ENCODE measurements around the gene RAVER1. TPM values are rescaled to one million over a fixed set of nuclear protein-coding genes. Genes with fewer than 3 reads are reported as not detected.
"Not testable (repeated sequence)": the region's sequence is repeated elsewhere in the genome, so short reads cannot be mapped to it uniquely, and the experiment has no call there.

RAVER1 gene
- total RNA-seq (10 to 100 TPM; 33.1 to 45.1 (median 40.3) TPM), polyA plus RNA-seq (10 to 100 TPM in 1 of 3 donors, 1 to 10 TPM in 2; 4.8 to 18.8 (median 5.8) TPM)
- long read RNA-seq, donor 1, partial matches to known transcripts = 0 of 2 reads
- long read RNA-seq, donor 1, other reads (novel, unspliced or antisense) = 0 of 2 reads
- long read RNA-seq, donor 2, transcript RAVER1-208 (13 exons, 3,501 nt) = major isoform, 5 of 5 reads
- long read RNA-seq, donor 2, partial matches to known transcripts = 0 of 5 reads
- long read RNA-seq, donor 2, other reads (novel, unspliced or antisense) = 0 of 5 reads

- peak within 1 kb of the TSS; percentile 87 to 95 (median 92) for H3K27ac ChIP-seq
These were observed at the start of gene RAVER1 for GRCh38 chr19:10332965-10333757. RAVER1 (minus strand) TSS chr19:10333529; CDS start chr19:10333507, 22 bp downstream.

GRCh38 chr19:10383223-10383499 lies 49.8 kb upstream of the RAVER1 start:
- 85 to 92% (median 89%) methylated on average over 8 of the region's 8 CpGs for WGBS, 5 donors
- H3K4me3 ChIP-seq; H3K9me3 ChIP-seq; H3K27me3 ChIP-seq (replicated peaks in 1 of 7); DNase-seq; intact Hi-C loops (cut with DNase I; ENCODE audit: low total_unique reads): not testable (repeated sequence)
- peaks cover 10 to 47% (median 28%) of the 10 kb centered on the region in 6 donors for H3K4me1 ChIP-seq
- peak overlapping the region in 2 of 8 donors; percentile 18 to 48 for H3K27ac ChIP-seq
- peaks cover 0 to 11% (median 5%) of the 10 kb centered on the region in 6 donors for H3K36me3 ChIP-seq

More at GRCh38 chr19:10332965-10333757, at the start of gene RAVER1:
- intact Hi-C loops (cut with DNase I; ENCODE audit: low total_unique reads) = loop anchor here (10.0 kb wide), 1 partner anchor 58 kb away; the partner anchor contains the start of gene ICAM1
- TF ChIP-seq POLR2A (IDR thresholded peaks at IDR 0.05) (peak in 1 of 3 donors; percentile 11), POLR2AphosphoS5 (IDR thresholded peaks at IDR 0.05) (peak; percentile 94 to 97 (median 95)), CTCF (IDR thresholded peaks at IDR 0.05 in 8 of 11, conservative IDR thresholded peaks at IDR 0.05 in 3 of 11) (peak in 2 of 11 experiments; percentile 24 to 31)
- Histone ChIP-seq H3K36me3 (peaks cover 0 to 66% (median 40%) of the 10 kb centered on the region in 6 donors), H3K4me1 (peaks cover 12 to 74% (median 42%) of the 10 kb centered on the region in 6 donors), H3K27me3 (replicated peaks in 1 of 7) (no peaks in the 10 kb centered on the region), H3K9me3 (no peaks in the 10 kb centered on the region), H3K4me3 (peak within 1 kb of the TSS; percentile 58 to 91 (median 82))
- DNase-seq = peak; percentile 99
- 0 to 1% (median 1%) methylated on average over 54 to 82 of the region's 82 CpGs for WGBS, 5 donors

GRCh38 chr19:10380313-10381102 lies 47.2 kb upstream of the RAVER1 start, which contains the start of gene TYK2:
TYK2 (minus strand) TSS chr19:10380572; CDS start chr19:10378406, 2,166 bp downstream.
- WGBS, 5 donors = 0 to 2% (median 0%) methylated on average over 42 to 58 of the region's 58 CpGs
- TF ChIP-seq POLR2A (IDR thresholded peaks at IDR 0.05) (peak; percentile 10 to 48 (median 25)), CTCF (IDR thresholded peaks at IDR 0.05 in 8 of 11, conservative IDR thresholded peaks at IDR 0.05 in 3 of 11) (peak in 1 of 11 experiments; percentile 30), POLR2AphosphoS5 (IDR thresholded peaks at IDR 0.05) (peak; percentile 90 to 93 (median 93))
- Histone ChIP-seq H3K4me1 (peaks cover 10 to 54% (median 28%) of the 10 kb centered on the region in 6 donors), H3K36me3 (peaks cover 0 to 37% (median 13%) of the 10 kb centered on the region in 6 donors), H3K4me3 (peak within 1 kb of the TSS; percentile 61 to 95 (median 81)), H3K27me3 (replicated peaks in 1 of 7) (no peaks in the 10 kb centered on the region), H3K27ac (peak within 1 kb of the TSS; percentile 86 to 97 (median 92)), H3K9me3 (no peaks in the 10 kb centered on the region)
- DNase-seq = peak; percentile 98
- intact Hi-C loops (cut with DNase I; ENCODE audit: low total_unique reads) = no loop called here

- peaks cover 0 to 43% (median 18%) of the 10 kb centered on the region in 6 donors for H3K36me3 ChIP-seq
- no peaks in the 10 kb centered on the region for H3K27me3 ChIP-seq (replicated peaks in 1 of 7)
- H3K4me1 ChIP-seq = peaks cover 10 to 60% (median 29%) of the 10 kb centered on the region in 6 donors
- H3K27ac ChIP-seq = peak overlapping the region; percentile 86 to 97 (median 92)
- H3K4me3 ChIP-seq = peak overlapping the region; percentile 61 to 95 (median 81)
- TF ChIP-seq POLR2A (IDR thresholded peaks at IDR 0.05) = no peak
- no peak for TF ChIP-seq POLR2AphosphoS5 (IDR thresholded peaks at IDR 0.05)
- TF ChIP-seq CTCF (IDR thresholded peaks at IDR 0.05 in 8 of 11, conservative IDR thresholded peaks at IDR 0.05 in 3 of 11) = no peak
- WGBS, 5 donors = 0 to 3% (median 1%) methylated on average over 8 to 10 of the region's 10 CpGs
- H3K9me3 ChIP-seq = no peaks in the 10 kb centered on the region
- DNase-seq = no peak
- intact Hi-C loops (cut with DNase I; ENCODE audit: low total_unique reads) = no loop called here
These were observed 46.6 kb upstream of the RAVER1 start for GRCh38 chr19:10379880-10380312.
